Stomach (tissue), 9 donors: ENCODE measurements around the gene TMEM247. TPM values are rescaled to one million over a fixed set of nuclear protein-coding genes. Genes with fewer than 3 reads are reported as not detected.

Source experiments
- DNase-seq, 2 donors: peaks; one replicate each; pipeline versions ENCODE4 v3.0.0 to v3.0.0-alpha.2; 2013 to 2019
- H3K27ac ChIP-seq, 5 donors: fragments of 200-600 bp in 4 of 5; sonication (generic) in 4 of 5; one replicate each; pipeline ENCODE4 v1.5.1; 2013 to 2019; ENCODE audit warnings: mild to moderate bottlenecking in 1 of 5, moderate library complexity in 1 of 5
- H3K27me3 ChIP-seq, 3 donors: fragments of 200-600 bp; sonication (generic); one replicate each; pipeline ENCODE4 v1.5.1; 2017 to 2019; ENCODE audit warnings: mixed run types in 1 of 3
- H3K36me3 ChIP-seq, 4 donors: fragments of 200-600 bp; sonication (generic); 1 replicate in 3 of 4; 2 replicates in 1 of 4; pipeline ENCODE4 v1.5.1; 2016 to 2019
- H3K4me1 ChIP-seq, 4 donors: fragments of 200-600 bp; sonication (generic); one replicate each; pipeline ENCODE4 v1.5.1; 2016 to 2019
- H3K4me3 ChIP-seq, 4 donors: fragments of 200-600 bp; sonication (generic) in 3 of 4; one replicate each; pipeline ENCODE4 v1.5.1; 2016 to 2019; ENCODE audit warnings: mild to moderate bottlenecking in 1 of 4
- H3K9me3 ChIP-seq, 4 donors: fragments of 200-600 bp; sonication (generic); one replicate each; pipeline ENCODE4 v1.5.1; 2016 to 2019
- CTCF ChIP-seq, 7 experiments: fragments of 450-650 bp in 4 of 7; fragments of 200-600 bp in 3 of 7; sonication (generic) in 3 of 7; IDR thresholded peaks; one replicate each; pipeline ENCODE4 v1.5.1; 2016 to 2019; ENCODE audit warnings: antibody characterized with exemption in 7 of 7, control low read depth in 2 of 7, mild to moderate bottlenecking in 1 of 7
- EP300 ChIP-seq: sonication (generic); formaldehyde crosslinking; IDR thresholded peaks from one replicate; pipeline ENCODE4 v1.6.1; 2017; ENCODE audit warnings: antibody characterized with exemption
- POLR2A ChIP-seq, 4 donors: fragments of 450-650 bp; IDR thresholded peaks; one replicate each; pipeline ENCODE4 v1.6.1; 2016; ENCODE audit warnings: antibody characterized with exemption in 4 of 4, control low read depth in 2 of 4, mild to moderate bottlenecking in 1 of 4, moderate library complexity in 1 of 4
- POLR2AphosphoS5 ChIP-seq, 3 donors: sonication (generic); formaldehyde crosslinking; IDR thresholded peaks; one replicate each; pipeline ENCODE4 v1.6.1; 2016; ENCODE audit warnings: antibody characterized with exemption in 3 of 3
- WGBS, 5 donors: extraction: QIAGEN DNeasy Blood & Tissue Kit in 3 of 5; methylation state at CpG; one replicate each; pipeline versions ENCODE4 v1.1.5 to v1.1.7; 2013 to 2018; 5-methylcytosine and 5-hydroxymethylcytosine counted together
- intact Hi-C: fragments of 100-400 bp; cut with DNase I; formaldehyde crosslinking; loops from one replicate; pipeline ENCODE4 v1.15.1; 2023; ENCODE audit warnings: low total_unique reads
- polyA plus RNA-seq, 3 donors: library from polyadenylated mRNA; stranded (reverse); fragments of 200-250 nt; gene quantifications; one replicate each; pipeline ENCODE4 v1.2.3, GENCODE V29; 2013
- total RNA-seq, 5 donors: library from RNA; depleted of rRNA; stranded (reverse); fragments of >200 nt; gene quantifications; one replicate each; pipeline versions ENCODE4 v1.1.0 to v1.2.3, GENCODE V29; 2014 to 2016
- donor health status: healthy with polysubstance abuse.
- donor health status: Bipolar disorder and iron deficiency.
- donor health status: healthy.

TMEM247 gene
- total and polyA plus RNA-seq, 8 donors: not detected

GRCh38 chr2:46444732-46445131 is 34.6 kb upstream of the TMEM247 start:
- H3K9me3 ChIP-seq: peaks cover 0 to 10% (median 4%) of the 10 kb centered on the region in 4 donors
- intact Hi-C loops: no loop called here
- no peak overlapping the region for H3K4me3 ChIP-seq
- TF ChIP-seq POLR2A (IDR thresholded peaks at IDR 0.05) (no peak), CTCF (IDR thresholded peaks at IDR 0.05) (no peak), EP300 (no peak), POLR2AphosphoS5 (IDR thresholded peaks at IDR 0.05) (no peak)
- no peak overlapping the region for H3K27ac ChIP-seq
- peaks cover 0 to 4% (median 0%) of the 10 kb centered on the region in 4 donors for H3K4me1 ChIP-seq
- WGBS, 5 donors: 82 to 95% (median 87%) methylated on average over 2 of the region's 2 CpGs
- no peaks in the 10 kb centered on the region for H3K27me3 ChIP-seq
- DNase-seq: no peak
- no peaks in the 10 kb centered on the region for H3K36me3 ChIP-seq

- TF ChIP-seq CTCF (IDR thresholded peaks at IDR 0.05) (no peak), EP300 (no peak), POLR2AphosphoS5 (IDR thresholded peaks at IDR 0.05) (no peak), POLR2A (IDR thresholded peaks at IDR 0.05) (no peak)
- peaks cover 0 to 10% (median 4%) of the 10 kb centered on the region in 4 donors for H3K9me3 ChIP-seq
- intact Hi-C loops: no loop called here
Measured at GRCh38 chr2:46445556-46445955, 33.8 kb upstream of the TMEM247 start.

GRCh38 chr2:46446871-46447568 is 32.3 kb upstream of the TMEM247 start:
- no peaks in the 10 kb centered on the region for H3K36me3 ChIP-seq
- WGBS, 5 donors: 85 to 90% (median 86%) methylated on average over 3 of the region's 3 CpGs
- H3K4me3 ChIP-seq: no peak overlapping the region
- H3K27ac ChIP-seq: no peak overlapping the region
- DNase-seq: no peak
- no peaks in the 10 kb centered on the region for H3K27me3 ChIP-seq
- H3K4me1 ChIP-seq: peaks cover 0 to 6% (median 3%) of the 10 kb centered on the region in 4 donors
- no peak for TF ChIP-seq POLR2A (IDR thresholded peaks at IDR 0.05)
- TF ChIP-seq EP300: no peak
- TF ChIP-seq CTCF (IDR thresholded peaks at IDR 0.05): no peak
- peaks cover 0 to 10% (median 4%) of the 10 kb centered on the region in 4 donors for H3K9me3 ChIP-seq
- intact Hi-C loops: no loop called here

More at GRCh38 chr2:46445556-46445955, 33.8 kb upstream of the TMEM247 start:
- peaks cover 0 to 4% (median 0%) of the 10 kb centered on the region in 4 donors for H3K4me1 ChIP-seq
- no peak for DNase-seq
- H3K27me3 ChIP-seq: no peaks in the 10 kb centered on the region
- no peak overlapping the region for H3K4me3 ChIP-seq
- no peaks in the 10 kb centered on the region for H3K36me3 ChIP-seq
- H3K27ac ChIP-seq: no peak overlapping the region

- 44 to 72% (median 48%) methylated on average over 2 of the region's 2 CpGs for WGBS, 5 donors
- Histone ChIP-seq H3K9me3 (peaks cover 0 to 10% (median 4%) of the 10 kb centered on the region in 4 donors), H3K36me3 (no peaks in the 10 kb centered on the region), H3K27me3 (no peaks in the 10 kb centered on the region), H3K4me3 (no peak overlapping the region), H3K27ac (no peak overlapping the region), H3K4me1 (peaks cover 0 to 12% (median 4%) of the 10 kb centered on the region in 4 donors)
- intact Hi-C loops: no loop called here
- TF ChIP-seq POLR2A (IDR thresholded peaks at IDR 0.05) (no peak), EP300 (no peak), CTCF (IDR thresholded peaks at IDR 0.05) (no peak), POLR2AphosphoS5 (IDR thresholded peaks at IDR 0.05) (no peak)
- DNase-seq: no peak
Measured at GRCh38 chr2:46447649-46448048, 31.7 kb upstream of the TMEM247 start.
